Peyer's patch (tissue), 4 donors: ENCODE measurements around the gene ZNF3.

Experiments used
- CTCF ChIP-seq, 6 experiments: fragments of 450-650 bp in 4 of 6; fragments of 200-600 bp in 2 of 6; sonication (generic) in 1 of 6; IDR thresholded peaks; one replicate each; pipeline ENCODE4 v1.5.1; 2017 to 2019; ENCODE audit warnings: antibody characterized with exemption in 6 of 6, mild to moderate bottlenecking in 3 of 6, moderate library complexity in 1 of 6
- POLR2A ChIP-seq, 2 donors: fragments of 450-650 bp; IDR thresholded peaks; one replicate each; pipeline ENCODE4 v1.5.1; 2017; ENCODE audit warnings: antibody characterized with exemption in 2 of 2, mild to moderate bottlenecking in 2 of 2, moderate library complexity in 2 of 2

GRCh38 chr7:100106633-100107032 lies 25.1 kb upstream of the ZNF3 start:
- TF ChIP-seq POLR2A (IDR thresholded peaks at IDR 0.05) (no peak), CTCF (IDR thresholded peaks at IDR 0.05) (no peak)
